Activated CD8-positive, alpha-beta memory T cell treated with anti-CD3 and anti-CD28 coated beads for 1 hour (primary cell): ENCODE results near the gene PCDHGA1.
"Not testable (repeated sequence)": the region's sequence is repeated elsewhere in the genome, so short reads cannot be mapped to it uniquely, and the experiment has no call there.

Experiments
- DNase-seq, 2 donors: peaks; one replicate each; pipeline ENCODE4 v3.0.0-alpha.2; 2020; ENCODE audit warnings: low read depth in 1 of 2; ENCODE audit errors: extremely low read depth in 1 of 2

PCDHGA1 gene

DNA sequence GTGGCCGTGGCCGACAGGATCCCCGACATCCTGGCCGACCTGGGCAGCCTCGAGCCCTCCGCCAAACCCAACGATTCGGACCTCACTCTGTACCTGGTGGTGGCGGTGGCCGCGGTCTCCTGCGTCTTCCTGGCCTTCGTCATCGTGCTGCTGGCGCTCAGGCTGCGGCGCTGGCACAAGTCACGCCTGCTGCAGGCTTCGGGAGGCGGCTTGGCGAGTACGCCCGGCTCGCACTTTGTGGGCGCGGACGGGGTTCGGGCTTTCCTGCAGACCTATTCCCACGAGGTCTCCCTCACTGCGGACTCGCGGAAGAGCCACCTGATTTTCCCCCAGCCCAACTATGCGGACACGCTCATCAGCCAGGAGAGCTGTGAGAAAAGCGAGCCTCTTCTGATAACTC lies 15.7 kb downstream of the PCDHGA1 start:
- DNase-seq: not testable (repeated sequence)

GRCh38 chr5:141349917-141350619 lies 19.8 kb downstream of the PCDHGA1 start, which contains the start of gene PCDHGB1:
Gene PCDHGB1 (plus strand): TSS chr5:141350099. CDS start chr5:141350261, 162 bp downstream.
- no peak for DNase-seq

DNA sequence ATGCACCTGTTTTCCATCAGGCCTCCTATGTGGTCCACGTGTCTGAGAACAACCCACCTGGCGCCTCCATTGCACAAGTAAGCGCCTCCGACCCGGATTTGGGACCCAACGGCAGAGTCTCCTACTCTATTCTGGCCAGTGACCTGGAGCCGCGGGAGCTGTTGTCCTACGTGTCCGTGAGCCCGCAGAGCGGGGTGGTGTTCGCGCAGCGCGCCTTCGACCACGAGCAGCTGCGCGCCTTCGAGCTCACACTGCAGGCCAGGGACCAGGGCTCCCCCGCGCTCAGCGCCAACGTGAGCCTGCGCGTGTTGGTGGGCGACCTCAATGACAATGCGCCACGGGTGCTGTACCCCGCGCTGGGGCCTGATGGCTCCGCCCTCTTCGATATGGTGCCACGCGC lies 21.3 kb downstream of the PCDHGA1 start:
- DNase-seq: no peak

DNA sequence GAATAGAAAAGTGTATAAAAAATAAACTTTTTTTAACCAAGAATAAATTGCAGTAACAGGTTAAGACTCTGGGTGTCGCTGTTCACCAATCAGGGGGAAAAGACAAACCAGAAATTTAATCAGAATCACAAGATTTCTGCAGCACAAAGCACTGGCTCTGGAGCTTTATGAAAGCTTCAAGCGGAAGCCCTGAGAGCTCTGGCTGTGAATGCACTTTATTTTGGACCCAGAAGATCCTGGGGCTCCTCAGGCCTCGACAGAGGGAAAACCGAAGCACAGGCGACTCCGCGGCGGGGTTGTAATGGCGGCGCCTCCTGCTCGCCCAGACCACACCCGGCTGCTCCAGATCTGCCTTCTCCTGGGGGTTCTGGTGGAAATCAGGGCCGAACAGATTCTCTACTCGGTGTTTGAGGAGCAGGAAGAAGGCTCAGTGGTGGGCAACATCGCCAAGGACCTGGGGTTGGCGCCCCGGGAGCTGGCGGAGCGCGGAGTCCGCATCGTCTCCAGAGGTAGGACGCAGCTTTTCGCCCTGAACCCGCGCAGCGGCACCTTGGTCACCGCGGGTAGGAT lies 24.7 kb downstream of the PCDHGA1 start, which contains the start of gene PCDHGA4:
PCDHGA4 (plus strand) TSS at position 122 of the 570 bp plus-strand sequence; CDS start at position 209, 87 bp downstream.
- DNase-seq: no peak

DNA sequence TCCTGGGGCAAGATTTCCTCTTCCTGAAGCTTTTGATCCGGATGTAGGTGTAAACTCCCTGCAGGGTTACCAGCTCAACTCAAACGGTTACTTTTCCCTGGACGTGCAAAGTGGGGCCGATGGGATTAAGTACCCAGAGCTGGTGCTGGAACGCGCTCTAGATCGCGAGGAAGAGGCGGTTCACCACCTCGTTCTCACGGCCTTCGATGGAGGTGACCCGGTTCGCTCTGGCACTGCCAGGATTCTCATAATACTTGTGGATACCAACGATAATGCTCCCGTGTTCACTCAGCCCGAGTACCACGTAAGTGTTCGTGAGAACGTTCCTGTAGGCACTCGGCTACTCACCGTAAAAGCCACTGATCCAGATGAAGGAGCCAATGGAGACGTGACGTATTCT lies 25.3 kb downstream of the PCDHGA1 start:
- DNase-seq: no peak

GRCh38 chr5:141356133-141356532 lies 25.8 kb downstream of the PCDHGA1 start:
- DNase-seq: no peak

GRCh38 chr5:141356950-141357349 lies 26.6 kb downstream of the PCDHGA1 start:
- no peak for DNase-seq

DNA sequence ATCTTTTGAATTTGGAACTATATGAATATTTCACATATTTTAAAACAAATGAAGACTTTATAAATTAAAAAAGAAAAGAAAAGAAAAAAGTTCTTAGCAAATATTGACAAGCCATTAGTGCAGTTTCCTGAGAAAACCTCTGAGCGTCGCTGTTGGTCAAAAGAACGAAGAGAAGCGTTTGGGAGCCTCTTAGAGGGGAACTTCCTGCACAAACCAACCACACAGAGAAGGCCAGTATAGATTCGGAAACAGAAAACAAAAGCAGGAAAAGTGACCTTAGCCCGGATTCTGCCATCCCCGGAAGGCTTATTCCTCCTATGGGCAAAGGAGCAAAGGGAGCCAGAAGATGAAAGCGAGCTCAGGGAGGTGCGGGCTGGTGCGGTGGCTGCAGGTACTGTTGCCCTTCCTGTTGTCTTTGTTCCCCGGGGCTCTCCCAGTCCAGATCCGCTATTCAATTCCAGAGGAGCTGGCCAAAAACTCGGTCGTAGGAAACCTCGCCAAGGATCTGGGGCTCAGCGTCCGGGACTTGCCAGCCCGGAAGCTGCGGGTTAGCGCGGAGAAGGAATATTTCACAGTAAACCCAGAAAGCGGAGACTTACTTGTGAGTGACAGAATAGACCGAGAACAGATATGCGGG lies 29.6 kb downstream of the PCDHGA1 start, which contains the start of gene PCDHGB2:
PCDHGB2 (plus strand) TSS at position 205 of the 637 bp plus-strand sequence; CDS start at position 347, 142 bp downstream.
- DNase-seq: no peak

DNA sequence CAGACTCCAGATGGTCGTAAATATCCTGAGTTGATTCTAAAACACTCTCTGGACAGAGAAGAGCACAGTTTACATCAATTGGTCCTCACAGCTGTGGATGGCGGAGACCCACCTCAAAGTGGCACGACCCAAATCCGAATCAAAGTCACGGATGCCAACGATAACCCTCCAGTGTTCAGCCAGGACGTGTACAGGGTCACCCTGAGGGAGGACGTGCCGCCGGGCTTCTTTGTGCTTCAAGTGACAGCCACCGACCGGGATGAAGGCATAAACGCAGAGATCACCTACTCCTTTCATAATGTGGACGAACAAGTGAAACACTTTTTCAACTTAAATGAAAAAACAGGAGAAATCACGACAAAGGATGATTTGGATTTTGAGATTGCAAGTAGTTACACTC lies 30.4 kb downstream of the PCDHGA1 start:
- no peak for DNase-seq

GRCh38 chr5:141362719-141363118 lies 32.4 kb downstream of the PCDHGA1 start:
- no peak for DNase-seq

DNA sequence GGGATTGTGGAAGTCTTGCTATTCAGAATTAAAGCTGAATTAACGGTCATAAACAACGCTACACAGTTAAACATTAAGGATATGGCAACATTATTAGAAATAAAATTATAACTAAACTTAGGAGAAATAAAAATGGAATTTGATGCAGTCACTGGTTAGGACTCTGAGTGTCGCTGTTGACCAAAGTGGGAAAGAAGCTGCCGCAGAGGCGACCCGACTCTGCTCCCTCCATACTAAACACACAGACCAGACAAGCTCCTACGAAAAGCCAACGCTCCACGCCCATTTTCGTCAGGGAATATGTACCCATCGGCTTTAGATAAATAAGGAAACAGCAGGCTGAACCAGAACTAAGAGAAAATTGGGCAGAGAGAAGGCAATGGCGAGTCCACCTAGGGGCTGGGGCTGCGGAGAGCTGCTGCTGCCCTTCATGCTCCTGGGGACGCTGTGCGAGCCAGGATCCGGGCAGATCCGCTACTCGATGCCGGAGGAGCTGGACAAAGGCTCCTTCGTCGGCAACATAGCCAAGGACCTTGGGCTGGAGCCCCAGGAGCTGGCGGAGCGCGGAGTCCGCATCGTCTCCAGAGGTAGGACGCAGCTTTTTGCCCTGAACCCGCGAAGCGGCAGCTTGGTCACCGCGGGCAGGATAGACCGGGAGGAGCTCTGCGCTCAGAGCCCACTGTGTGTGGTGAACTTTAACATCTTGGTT lies 33.8 kb downstream of the PCDHGA1 start, which contains the start of gene PCDHGA5:
PCDHGA5 (plus strand) TSS at position 211 of the 709 bp plus-strand sequence; CDS start at position 380, 169 bp downstream.
- no peak for DNase-seq

GRCh38 chr5:141366016-141366896 lies 35.9 kb downstream of the PCDHGA1 start:
- no peak for DNase-seq

DNA sequence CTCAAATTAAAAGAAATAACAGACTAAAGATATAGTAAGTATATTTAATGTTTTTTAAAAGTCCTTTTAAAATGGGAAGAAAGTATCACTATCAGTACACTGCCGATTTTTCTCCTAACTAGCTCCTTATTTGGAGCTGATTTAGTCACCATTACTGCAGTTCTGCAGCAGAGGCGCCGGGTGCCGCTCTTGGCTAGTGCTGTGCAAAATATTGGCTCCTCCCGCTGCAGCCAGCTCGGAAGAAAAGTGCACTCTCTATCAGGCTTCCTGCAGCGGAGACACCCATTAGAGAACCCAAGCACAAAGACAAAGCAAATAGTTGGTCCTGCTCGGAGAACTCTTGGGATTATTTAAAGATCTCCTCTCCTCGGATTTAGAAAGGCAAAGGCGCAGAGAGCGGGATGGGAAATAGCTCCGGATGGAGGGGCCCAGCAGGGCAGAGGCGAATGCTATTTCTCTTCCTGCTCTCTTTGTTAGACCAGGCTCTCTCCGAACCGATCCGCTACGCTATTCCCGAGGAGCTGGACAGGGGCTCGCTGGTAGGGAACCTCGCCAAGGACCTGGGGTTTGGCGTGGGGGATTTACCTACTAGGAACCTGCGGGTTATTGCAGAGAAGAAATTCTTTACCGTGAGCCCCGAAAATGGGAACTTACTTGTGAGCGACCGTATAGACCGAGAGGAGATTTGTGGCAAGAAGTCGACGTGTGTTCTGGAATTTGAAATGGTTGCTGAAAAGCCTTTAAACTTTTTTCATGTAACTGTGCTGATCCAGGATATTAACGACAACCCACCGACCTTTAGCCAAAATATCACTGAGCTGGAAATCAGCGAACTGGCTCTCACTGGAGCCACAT lies 39.9 kb downstream of the PCDHGA1 start, which contains the start of gene PCDHGB3:
PCDHGB3 (plus strand) TSS at position 249 of the 855 bp plus-strand sequence; CDS start at position 402, 153 bp downstream.
- DNase-seq: no peak

DNA sequence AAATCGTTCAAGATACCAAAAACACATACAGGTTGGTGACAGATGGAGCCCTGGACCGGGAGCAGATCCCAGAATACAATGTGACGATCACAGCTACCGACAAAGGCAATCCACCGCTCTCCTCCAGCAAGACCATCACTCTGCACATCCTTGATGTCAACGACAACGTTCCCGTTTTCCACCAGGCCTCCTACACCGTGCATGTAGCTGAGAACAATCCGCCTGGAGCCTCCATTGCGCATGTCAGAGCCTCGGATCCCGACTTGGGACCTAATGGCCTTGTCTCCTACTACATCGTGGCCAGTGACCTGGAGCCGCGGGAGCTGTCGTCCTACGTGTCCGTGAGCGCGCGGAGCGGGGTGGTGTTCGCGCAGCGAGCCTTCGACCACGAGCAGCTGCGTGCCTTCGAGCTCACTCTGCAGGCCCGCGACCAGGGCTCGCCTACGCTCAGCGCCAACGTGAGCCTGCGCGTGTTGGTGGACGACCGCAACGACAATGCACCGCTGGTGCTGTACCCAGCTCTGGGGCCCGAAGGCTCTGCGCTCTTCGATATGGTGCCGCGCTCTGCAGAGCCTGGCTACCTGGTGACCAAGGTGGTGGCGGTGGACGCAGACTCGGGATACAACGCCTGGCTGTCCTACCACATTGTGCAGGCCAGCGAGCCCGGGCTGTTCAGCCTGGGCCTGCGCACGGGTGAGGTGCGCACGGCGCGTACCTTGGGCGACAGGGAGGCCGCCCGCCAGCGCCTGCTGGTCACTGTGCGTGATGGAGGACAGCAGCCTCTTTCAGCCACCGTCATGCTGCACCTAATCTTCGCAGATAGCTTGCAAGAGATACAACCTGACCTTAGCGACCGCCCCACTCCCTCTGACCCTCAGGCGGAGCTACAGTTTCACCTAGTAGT lies 41.5 kb downstream of the PCDHGA1 start:
- DNase-seq: no peak

DNA sequence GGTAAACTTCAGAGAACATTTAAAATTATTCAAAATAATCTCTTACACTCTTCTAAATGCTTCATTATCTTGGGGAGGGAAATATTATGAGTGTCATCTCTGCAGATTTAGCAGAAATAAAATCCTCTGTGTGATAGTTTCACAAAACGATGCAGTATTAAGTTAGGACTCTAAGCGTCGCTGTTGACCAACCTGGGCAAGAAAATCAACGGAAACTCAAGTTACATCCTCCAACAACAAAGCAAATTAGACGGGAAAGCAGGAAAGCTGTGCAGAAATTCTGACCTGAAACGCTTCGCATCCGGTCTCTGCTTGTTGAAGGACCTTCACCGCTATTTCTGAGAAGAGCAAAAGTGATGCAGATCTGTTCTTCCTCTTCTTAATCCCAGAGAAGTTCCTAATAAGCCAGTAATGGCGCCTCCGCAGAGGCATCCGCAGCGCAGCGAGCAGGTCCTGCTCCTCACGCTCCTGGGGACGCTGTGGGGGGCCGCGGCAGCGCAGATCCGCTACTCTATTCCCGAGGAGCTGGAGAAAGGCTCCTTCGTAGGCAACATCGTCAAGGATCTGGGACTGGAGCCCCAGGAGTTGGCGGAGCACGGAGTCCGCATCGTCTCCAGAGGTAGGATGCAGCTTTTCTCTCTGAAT lies 43.5 kb downstream of the PCDHGA1 start, which contains the start of gene PCDHGA6:
PCDHGA6 (plus strand) TSS at position 219 of the 645 bp plus-strand sequence; CDS start at position 412, 193 bp downstream.
- DNase-seq: no peak

GRCh38 chr5:141374627-141375026 lies 44.3 kb downstream of the PCDHGA1 start:
- DNase-seq: no peak

DNA sequence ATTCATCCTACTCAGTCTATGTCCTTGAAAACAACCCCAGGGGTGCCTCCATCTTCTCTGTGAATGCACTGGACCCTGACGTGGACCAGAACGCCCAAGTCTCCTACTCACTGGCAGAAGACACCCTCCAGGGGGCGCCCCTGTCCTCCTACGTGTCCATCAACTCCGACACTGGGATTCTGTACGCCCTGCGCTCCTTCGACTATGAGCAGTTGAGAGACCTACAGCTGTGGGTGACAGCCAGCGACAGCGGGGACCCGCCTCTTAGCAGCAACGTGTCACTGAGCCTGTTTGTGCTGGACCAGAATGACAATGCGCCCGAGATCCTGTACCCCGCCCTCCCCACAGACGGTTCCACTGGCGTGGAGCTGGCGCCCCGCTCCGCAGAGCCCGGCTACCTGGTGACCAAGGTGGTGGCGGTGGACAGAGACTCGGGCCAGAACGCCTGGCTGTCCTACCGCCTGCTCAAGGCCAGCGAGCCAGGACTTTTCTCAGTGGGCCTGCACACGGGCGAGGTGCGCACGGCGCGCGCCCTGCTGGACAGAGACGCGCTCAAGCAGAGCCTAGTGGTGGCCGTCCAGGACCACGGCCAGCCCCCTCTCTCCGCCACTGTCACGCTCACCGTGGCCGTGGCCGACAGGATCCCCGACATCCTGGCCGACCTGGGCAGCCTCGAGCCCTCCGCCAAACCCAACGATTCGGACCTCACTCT lies 45.3 kb downstream of the PCDHGA1 start:
- DNase-seq: not testable (repeated sequence)
